ENCODE results near the gene PRSS2. TPM values are rescaled to one million over a fixed set of nuclear protein-coding genes. Genes with fewer than 3 reads are reported as not detected.

Gene PRSS2
- total and polyA plus RNA-seq, 3 donors from 2014 or later: not detected

GRCh38 chr7:142808461-142808801 lies 37.7 kb downstream of the PRSS2 start:
- DNase-seq: no peak
- no peaks in the 10 kb centered on the region for H3K27me3 ChIP-seq
- TF ChIP-seq, protein P1, sequence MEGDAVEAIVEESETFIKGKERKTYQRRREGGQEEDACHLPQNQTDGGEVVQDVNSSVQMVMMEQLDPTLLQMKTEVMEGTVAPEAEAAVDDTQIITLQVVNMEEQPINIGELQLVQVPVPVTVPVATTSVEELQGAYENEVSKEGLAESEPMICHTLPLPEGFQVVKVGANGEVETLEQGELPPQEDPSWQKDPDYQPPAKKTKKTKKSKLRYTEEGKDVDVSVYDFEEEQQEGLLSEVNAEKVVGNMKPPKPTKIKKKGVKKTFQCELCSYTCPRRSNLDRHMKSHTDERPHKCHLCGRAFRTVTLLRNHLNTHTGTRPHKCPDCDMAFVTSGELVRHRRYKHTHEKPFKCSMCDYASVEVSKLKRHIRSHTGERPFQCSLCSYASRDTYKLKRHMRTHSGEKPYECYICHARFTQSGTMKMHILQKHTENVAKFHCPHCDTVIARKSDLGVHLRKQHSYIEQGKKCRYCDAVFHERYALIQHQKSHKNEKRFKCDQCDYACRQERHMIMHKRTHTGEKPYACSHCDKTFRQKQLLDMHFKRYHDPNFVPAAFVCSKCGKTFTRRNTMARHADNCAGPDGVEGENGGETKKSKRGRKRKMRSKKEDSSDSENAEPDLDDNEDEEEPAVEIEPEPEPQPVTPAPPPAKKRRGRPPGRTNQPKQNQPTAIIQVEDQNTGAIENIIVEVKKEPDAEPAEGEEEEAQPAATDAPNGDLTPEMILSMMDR (IDR thresholded peaks at IDR 0.05): no peak
- no peak for TF ChIP-seq POLR2A (IDR thresholded peaks at IDR 0.05)
- no peaks in the 10 kb centered on the region for H3K9me3 ChIP-seq
- intact Hi-C loops (cut with DNase I; ENCODE audit: low total_unique reads): no loop called here
- no peak overlapping the region for H3K4me3 ChIP-seq
- no peaks in the 10 kb centered on the region for H3K36me3 ChIP-seq (ENCODE audit: low read depth, missing control alignments)
- H3K27ac ChIP-seq: no peak overlapping the region
- no peaks in the 10 kb centered on the region for H3K4me1 ChIP-seq

- no peaks in the 10 kb centered on the region for H3K4me1 ChIP-seq
- WGBS, 2 donors: 75 to 77% methylated on average over 6 of the region's 6 CpGs
- no peak overlapping the region for H3K4me3 ChIP-seq
- no peaks in the 10 kb centered on the region for H3K9me3 ChIP-seq
- intact Hi-C loops (cut with DNase I; ENCODE audit: low total_unique reads): no loop called here
- H3K27me3 ChIP-seq: no peaks in the 10 kb centered on the region
- no peak for DNase-seq
- no peaks in the 10 kb centered on the region for H3K36me3 ChIP-seq (ENCODE audit: low read depth, missing control alignments)
- no peak overlapping the region for H3K27ac ChIP-seq
- TF ChIP-seq POLR2A (IDR thresholded peaks at IDR 0.05): no peak
These were observed 38.2 kb downstream of the PRSS2 start for GRCh38 chr7:142808802-142809583.

DNA sequence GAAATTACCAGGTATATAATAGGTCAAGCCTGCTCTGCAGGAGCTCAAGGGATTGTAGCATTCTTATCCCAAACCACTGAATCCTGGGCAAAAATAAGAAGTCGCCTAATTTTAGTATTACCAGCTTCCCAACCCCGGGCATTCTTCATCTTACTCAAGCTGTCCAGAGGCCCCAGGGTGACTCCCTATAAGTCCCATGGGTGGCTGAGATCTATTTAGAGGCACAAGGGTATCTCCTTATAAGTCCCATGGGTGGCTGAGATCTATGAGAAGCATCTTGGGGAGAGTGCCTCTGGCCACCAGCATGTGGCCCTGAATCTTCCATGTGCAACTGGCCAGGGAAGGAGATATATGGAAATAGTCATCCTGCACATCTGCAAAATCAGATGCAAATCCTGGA lies 38.9 kb downstream of the PRSS2 start:
- TF ChIP-seq, protein P1 (IDR thresholded peaks at IDR 0.05): no peak
- TF ChIP-seq POLR2A (IDR thresholded peaks at IDR 0.05): no peak
- intact Hi-C loops (cut with DNase I; ENCODE audit: low total_unique reads): loop anchor here (10.0 kb wide), 1 partner anchor 175 kb away; no protein-coding TSS in a partner anchor
- no peak overlapping the region for H3K27ac ChIP-seq
- no peak for DNase-seq
- H3K27me3 ChIP-seq: no peaks in the 10 kb centered on the region
- H3K4me3 ChIP-seq: no peak overlapping the region
- no peaks in the 10 kb centered on the region for H3K9me3 ChIP-seq
- no peaks in the 10 kb centered on the region for H3K4me1 ChIP-seq
- H3K36me3 ChIP-seq (ENCODE audit: low read depth, missing control alignments): no peaks in the 10 kb centered on the region
- 81 to 88% methylated on average over 2 of the region's 2 CpGs for WGBS, 2 donors

- TF ChIP-seq, protein P1 (IDR thresholded peaks at IDR 0.05): peak; percentile 43 to 70 (median 64)
- TF ChIP-seq POLR2A (IDR thresholded peaks at IDR 0.05): no peak
- 41 to 43% methylated on average over 6 of the region's 6 CpGs for WGBS, 2 donors
- intact Hi-C loops (cut with DNase I; ENCODE audit: low total_unique reads): loop anchor here (10.0 kb wide), 1 partner anchor 176 kb away; no protein-coding TSS in a partner anchor
- Histone ChIP-seq H3K9me3 (no peaks in the 10 kb centered on the region), H3K4me3 (no peak overlapping the region), H3K27ac (no peak overlapping the region), H3K27me3 (no peaks in the 10 kb centered on the region), H3K36me3 (ENCODE audit: low read depth, missing control alignments) (no peaks in the 10 kb centered on the region), H3K4me1 (no peaks in the 10 kb centered on the region)
- DNase-seq: peak; percentile 38
These were observed 40.5 kb downstream of the PRSS2 start for GRCh38 chr7:142811154-142811737.

GRCh38 chr7:142812437-142813215 lies 41.9 kb downstream of the PRSS2 start:
- Histone ChIP-seq H3K9me3 (no peaks in the 10 kb centered on the region), H3K27ac (no peak overlapping the region), H3K4me1 (no peaks in the 10 kb centered on the region), H3K4me3 (no peak overlapping the region), H3K27me3 (no peaks in the 10 kb centered on the region), H3K36me3 (ENCODE audit: low read depth, missing control alignments) (no peaks in the 10 kb centered on the region)
- DNase-seq: no peak
- TF ChIP-seq POLR2A (IDR thresholded peaks at IDR 0.05): no peak
- TF ChIP-seq, protein P1 (IDR thresholded peaks at IDR 0.05): no peak
- intact Hi-C loops (cut with DNase I; ENCODE audit: low total_unique reads): loop anchor here (10.0 kb wide), 1 partner anchor 178 kb away; no protein-coding TSS in a partner anchor
- 71 to 76% methylated on average over 7 of the region's 7 CpGs for WGBS, 2 donors

Measured in testis (tissue), 3 donors.